GM19372 (cell line): ENCODE measurements around the gene NFIB.

ENCODE experiments used
- ATAC-seq: cut with Tn5 transposase; IDR thresholded peaks from one replicate; pipeline ENCODE4 v1.9.1; 2021; ENCODE audit warnings: mild to moderate bottlenecking, low read depth, moderate library complexity; ENCODE audit not compliant: unreplicated experiment

NFIB gene

DNA sequence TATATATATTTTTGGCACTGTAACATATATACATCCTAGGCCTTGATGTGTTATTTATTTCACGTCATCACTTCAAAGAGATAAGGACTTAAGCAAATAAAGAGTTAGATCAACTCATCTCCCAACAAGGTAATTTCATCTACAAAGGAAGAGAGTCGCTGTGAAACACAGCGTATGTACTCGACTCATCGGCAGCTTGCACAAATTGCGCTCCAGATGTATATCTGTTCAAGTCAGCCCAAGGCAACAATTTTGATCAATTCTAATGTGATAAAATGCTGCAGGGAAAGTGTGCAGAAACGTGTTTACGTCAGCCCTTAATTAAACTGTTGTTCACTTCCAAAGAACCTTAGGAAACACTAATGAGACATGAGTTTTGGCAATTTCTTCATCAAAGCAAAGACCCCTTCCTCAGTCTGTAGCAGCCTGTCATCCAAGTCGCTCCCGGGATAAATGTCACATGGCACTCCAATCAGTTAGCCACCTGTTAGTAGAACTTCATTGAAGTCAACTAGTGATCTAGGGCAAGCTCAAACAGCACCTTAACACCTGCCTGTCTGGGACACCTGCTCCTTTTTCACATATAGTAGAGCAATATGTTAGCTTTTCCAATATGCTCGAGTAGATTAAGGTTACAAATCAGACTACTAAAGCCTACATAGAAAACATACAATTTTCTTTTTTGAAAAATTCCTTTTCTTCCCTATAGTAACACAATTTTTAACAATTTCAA is 182.4 kb downstream of the NFIB start:
- no peak for ATAC-seq

DNA sequence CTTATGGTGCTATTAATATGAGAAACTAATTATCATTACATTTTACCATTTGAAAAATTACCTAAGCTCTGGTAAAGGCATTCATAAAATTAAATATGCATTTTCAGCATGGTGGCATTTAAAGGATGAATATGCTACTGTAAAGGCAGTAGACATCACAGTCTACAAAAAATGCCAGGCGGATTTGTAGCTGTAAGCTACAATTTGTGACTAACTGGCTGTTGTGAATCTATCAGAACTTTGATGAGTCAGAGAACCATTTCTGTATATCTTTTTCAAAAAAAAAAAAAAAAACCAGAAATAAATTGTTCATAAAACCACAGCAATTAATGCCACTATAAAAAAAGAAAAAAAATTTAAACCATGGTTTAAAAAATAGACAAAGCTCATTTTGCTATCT is 186.3 kb downstream of the NFIB start:
- no peak for ATAC-seq

DNA sequence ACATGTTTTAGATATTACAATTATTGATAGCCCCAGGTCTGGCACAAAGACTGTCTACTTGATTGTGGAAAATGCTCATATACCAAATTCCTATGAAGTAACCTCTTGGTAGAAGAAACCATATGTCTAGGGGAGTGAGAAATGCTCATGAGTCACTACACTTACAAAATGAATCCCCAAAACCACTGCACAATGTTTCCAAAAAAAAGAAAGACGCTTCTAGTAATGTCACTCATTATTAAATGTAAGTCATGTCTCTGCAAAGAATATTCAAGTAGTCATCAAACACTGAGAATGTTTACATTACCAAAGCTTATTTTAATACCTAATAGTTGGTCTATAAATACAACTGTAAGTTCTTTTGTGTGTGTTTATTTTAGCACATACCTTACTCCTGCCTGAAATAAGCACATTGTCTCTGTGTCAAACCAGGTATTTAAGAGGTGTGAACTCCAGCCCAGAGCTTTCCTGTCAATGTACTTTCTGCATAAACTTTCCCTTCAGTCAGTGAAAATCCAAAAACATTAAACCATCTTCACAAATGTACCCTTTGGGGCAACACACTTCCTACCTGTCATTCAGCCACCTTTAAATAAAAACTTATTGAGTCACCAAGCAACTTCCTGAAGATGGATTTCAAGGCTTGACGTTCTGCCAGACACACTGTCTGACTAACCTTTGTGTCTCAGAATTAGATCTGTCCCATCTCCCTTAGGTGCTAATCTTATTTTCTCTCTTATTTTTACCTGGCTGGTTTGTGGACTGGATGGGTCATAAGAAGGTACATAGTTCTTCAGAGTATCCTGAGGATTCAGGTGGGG is 194.0 kb downstream of the NFIB start:
- no peak for ATAC-seq

DNA sequence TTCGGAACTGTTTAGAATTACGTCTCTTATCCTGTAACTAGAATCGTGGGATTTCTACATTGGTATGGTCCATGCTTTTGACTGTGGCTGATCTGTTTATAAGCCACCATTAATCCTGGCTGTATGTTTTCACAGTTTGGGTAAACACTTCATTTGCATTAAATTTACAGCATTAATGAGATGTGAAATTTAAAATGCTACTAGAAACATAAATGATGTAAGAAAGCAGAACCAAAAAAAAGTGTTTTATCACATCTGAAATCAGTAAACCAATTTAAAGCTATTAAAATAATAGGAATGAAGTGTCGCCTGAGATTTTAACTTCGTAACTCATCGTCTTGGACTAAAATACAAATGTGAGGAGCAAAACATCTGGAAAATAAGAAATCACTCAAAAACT is 201.7 kb downstream of the NFIB start:
- ATAC-seq: no peak

DNA sequence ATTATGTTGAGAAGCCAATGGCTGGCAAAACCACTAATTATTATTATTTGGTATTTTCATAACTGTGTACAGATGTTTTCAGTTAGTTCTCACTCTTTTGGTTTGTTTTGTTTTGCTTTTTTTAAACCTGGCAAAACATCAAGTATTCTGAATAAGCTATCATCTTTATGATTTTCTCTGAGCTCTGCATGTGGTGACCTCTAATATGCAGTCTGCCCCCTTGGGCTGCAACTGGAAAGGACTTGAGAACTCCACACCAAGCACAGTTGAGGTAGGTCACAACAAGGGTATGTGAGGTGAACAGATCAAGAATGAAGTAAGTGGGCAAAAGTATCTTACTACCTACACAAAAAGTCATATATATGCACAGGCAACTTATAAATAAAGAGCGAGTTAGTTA is 202.2 kb downstream of the NFIB start:
- no peak for ATAC-seq

DNA sequence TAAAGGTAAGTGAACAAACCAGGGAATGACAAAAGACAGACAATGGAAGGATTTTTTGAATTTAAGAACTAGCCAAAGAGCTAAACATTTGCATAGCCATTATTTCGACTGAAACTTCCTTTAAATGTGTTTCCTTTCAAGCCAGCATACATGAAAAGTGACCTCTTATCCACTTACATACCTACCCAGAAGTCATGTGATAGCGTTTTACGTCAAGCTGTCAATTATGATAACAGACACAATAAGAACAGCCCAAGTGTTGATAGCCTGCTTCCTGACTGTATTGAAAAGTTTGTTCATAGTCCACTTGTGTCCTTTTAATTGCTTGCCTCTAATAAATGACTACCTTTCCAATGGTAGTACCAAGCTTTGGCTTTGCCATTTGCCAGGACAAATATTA is 206.0 kb downstream of the NFIB start:
- ATAC-seq: no peak

DNA sequence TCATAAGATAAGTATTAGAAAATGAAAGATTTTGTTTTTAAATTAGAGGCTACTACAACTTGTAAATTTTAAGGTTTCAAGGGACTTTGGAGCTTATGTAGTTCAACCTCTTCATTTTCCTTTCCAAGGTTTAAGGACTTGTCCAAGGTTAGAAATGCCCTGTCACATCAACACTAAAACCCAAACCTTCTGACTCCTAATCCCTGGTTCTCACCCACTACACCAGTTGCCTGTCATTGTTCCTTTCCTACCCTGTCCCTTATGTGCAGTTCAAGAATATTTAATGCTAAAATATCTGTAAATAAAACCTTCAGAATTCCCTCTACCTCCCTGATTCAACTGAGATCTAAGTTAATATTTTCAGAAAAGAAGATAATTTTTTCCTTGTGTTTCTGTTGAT is 206.4 kb downstream of the NFIB start:
- no peak for ATAC-seq

DNA sequence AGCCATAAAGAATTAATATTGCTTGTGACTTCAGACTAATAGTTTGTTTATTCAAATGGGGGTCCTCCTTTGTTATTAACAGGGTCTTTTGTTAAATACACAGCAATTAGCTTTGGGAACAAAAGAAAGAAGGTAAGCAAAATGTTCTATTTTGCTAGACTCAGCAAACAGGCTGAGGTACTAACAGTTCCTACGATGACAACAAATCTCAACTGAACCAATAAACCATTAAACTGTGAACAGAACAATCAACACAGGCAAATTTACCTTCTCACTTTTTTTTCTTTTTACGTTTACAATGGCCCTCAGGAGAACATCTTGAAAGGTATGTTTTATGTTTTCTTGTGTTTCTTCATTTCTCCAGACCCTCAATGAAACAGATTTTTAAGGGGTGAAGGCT is 207.2 kb downstream of the NFIB start:
- no peak for ATAC-seq

DNA sequence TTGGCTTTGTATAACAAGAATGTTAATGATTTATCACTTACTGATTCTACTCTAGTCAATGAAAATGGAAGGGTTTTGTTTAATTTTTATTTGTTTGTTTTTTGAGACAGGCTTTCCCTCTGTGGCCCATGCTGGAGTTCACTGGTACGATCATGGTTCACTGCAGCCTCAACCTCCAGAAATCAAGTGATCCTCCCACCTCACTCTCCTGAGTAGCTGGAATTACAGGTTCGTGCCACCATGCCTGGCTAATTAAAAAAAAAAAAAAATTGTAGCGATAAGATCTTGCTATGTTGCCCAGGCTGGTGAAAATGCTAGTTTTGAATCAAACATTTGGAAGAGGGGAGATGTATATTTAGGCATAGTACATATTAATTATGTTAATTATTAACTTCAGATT is 209.4 kb downstream of the NFIB start:
- no peak for ATAC-seq

DNA sequence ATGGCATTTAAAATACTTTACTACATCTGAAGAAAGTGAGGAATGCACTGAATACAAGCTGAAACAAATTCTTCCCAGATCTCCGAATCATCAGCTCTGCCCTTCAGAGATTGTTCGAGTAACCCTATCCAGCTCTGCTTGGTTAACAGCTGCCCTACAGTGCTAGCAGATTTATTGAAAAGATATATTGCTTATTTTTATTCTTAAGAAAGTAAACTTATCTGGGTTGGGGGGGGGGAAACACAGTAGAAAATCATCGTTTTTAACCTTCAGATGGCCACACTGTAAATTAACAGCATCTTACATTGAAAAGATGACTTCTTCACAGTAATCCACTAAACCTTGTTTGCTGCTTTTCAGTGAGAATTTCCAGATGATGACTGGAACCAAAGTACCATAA is 210.8 kb downstream of the NFIB start:
- ATAC-seq: no peak

DNA sequence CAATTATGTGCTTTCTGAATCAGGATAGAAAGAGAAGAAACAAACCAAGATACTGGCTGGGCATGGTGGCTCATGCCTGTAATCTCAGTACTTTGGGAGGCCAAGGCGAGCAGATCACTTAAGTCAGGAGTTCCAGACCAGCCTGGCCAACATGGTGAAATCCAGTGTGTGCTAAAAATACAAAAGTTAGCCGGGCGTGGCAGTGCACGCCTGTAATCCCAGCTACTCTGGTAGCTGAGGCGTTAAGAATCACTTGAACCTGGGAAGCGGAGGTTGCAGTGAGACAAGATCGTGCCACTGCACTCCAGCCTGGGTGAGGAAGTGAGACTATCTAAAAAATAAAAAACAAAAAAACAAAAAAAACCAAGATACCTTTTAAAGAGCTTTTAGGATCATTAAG is 214.2 kb downstream of the NFIB start:
- no peak for ATAC-seq

DNA sequence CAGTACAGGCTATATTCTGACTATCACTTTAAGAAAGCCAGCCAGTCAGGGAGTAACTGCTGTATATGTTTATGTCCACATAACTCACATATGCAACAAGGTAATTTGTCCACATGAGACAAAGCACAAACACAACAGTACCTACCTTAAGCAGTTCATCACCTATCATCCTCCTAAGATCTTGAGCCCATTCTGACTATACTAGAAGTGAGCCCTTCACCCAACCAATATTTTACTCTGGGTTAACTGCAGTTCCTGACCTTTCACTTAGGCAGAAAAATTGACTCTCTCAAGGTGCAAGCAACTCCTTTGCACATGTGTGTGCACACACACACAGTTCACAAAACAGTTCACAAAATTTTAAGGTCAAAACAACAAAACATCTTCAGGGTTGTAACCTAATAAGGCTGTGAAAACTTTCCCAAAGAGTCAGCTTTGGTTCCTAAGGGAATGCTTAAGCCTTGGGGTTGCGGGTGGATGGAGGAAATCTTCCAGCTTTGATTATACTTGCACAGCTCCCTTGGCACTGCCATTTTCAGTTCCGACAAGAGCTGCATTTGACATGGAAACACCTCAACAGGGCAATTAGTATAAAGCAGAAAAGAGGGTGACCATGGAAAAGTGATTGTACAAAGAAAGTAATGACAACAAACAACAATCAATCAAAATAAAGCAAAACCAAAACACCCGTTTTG is 215.3 kb downstream of the NFIB start:
- ATAC-seq: no peak

DNA sequence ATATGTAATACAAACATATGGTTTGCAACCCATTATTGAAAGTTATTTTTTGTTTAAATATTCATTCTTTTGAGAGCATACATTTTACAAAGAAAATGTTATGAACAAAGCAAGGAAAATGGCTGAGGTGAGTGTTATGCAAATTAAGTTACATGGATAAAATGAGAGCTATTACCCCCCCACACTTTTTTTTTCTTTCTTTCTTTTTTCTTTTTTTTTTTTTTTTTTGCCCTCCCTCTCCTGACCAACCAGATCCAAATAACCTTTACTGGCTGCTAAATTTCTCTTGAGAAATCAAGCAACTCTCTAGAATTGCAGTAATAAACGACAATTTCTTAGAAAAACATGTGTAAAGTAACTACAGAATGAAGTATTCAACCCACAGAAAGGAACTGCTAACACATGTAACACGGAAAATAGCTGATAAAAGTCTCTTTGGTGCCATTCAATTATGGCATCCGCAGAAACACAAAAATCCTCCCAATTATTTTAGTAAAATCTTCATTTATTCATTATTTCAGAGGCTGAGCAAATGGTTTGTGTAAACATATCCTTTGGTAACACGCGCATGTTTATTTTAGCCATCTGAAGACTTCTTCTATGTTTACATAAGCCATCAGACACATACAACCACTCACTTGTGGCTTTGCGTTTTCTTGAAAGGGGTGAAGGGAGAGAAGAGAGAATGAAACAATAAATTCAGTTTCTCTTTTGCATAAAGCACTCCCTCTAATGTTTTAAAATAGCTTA is 216.1 kb downstream of the NFIB start:
- ATAC-seq: no peak

DNA sequence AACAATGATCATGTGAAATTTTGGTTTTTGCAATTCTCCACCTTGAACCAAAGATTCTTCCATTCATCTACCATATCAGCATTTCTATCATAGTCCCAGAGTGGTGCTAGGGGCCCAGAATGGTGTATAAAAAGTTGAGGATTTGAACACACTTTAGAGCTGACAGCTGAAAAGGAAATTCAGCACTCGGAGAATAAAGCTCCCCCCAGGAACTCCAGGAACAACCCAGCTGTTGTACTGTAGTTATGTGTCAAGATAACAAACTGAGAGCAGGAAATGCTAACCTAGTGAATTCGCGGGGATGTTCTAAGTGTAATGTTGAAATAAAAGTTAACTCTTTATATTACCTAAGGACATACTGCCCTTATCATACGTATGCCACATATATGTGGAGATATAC is 216.7 kb downstream of the NFIB start:
- no peak for ATAC-seq

DNA sequence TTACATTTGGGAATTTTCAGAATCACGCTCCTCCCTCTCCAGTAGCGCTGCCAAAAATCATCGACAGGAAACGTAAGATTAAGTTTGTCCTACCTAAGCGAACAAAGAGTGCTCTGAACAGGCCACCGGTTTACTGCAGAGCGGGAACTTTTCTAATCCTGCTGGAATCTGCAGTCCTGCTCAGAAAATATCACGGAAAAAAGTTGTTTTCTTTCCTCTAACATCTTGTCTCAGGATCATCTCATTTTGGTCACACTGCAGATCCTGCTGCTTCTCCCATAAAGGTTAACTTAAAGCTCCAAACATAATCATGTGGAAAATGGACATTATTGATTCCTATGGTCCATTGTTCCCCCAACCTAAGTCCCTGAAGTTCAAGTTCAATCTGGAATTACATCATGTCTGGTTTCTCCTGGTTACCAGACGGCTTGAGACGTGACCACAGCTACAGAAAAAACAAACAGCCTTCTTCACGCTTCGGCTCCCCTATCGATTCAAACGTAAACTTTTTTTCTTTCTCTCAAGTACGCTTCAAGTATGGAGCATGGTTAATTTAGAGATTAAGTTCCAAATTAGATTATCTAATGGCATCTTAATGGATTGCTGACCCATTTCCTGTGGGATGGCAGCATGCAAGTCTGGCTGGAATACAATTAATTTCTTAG is 217.6 kb downstream of the NFIB start:
- ATAC-seq: no peak

DNA sequence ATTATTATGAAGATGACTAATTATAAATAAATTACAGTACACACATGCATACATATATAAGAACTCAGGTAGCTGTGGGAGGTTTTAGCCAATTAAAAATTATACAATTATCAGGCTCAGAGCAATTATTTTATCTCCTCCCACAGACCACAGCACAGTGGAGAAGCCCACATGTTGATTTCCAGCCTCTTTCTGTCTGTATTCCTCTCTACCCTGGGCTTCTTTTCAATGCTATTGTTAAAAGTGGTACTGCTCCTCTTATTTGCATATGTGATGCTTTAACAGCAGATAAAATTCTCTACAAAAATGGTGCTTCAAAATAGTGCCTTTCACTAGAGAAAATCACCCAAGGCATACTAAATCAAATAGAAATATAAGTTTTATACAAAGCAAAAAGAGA is 218.7 kb downstream of the NFIB start:
- no peak for ATAC-seq

DNA sequence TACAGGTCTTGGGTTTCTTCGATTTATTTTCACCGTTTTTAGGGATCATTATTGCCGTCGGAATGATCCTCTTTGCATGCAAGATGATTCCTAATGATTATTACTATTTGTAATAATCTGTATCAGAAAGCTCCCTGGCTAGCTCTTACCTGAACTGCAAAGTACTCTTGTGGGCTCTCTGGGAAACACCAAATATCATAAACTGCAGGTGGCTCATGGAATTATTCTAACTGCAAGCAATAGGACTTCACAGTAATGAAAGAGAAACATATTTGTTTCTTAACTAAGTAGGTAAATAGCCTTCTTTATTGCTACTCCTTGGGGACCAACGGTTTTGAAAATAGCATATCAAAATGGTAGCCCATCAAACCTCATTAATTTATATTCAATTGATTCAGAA is 219.4 kb downstream of the NFIB start:
- no peak for ATAC-seq

DNA sequence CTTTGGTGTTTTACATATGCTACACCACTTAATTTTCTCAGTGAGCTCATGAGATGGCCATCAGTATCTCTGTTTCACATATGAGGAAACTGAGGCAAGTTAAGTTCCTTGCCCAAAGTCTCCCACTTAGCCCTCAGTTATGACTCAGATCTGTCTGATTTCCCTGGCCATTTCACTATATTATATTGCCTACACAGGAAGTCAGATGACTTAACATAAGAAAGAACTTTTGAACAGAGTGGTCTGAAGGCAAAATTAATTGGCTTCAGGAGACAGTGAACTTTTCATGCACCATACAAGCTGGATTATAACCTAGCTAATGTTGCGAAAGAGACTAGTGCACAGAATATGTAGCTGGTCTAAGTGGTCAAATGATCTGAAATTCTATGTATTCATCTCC is 221.6 kb downstream of the NFIB start:
- no peak for ATAC-seq

DNA sequence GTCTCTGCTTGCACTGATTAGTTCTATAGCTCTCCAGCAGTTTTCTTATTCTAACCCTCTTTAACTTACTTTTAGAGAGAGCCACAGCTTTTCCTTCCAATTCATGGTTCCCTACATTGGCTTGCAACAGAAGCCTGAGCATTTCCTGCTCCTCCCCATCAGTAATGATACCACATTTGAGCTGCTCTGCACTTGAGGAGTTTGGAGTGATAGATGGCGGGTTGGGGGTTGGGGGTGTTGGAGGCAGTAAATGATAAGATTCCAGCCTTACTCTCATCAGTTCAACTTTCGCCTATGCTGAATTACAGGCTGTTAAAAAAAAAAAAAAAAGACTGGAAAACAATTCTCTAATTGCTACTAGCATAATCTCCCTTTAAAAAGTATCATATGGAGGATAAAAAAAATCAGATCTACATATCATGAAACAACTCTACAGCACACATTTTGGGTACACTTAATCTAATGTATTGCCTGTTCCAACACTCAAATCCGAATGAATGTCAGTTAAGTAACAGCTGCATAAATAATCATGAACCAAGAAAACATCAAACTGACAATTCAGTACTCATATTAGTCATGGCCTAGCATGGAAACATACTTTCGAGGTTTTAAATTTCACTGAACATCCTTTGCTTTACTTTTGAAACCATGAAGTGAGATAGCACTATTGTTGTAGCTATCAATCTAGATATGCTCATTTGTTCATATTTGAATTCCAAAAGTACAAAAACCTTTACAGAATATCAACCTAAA is 224.7 kb downstream of the NFIB start:
- no peak for ATAC-seq

DNA sequence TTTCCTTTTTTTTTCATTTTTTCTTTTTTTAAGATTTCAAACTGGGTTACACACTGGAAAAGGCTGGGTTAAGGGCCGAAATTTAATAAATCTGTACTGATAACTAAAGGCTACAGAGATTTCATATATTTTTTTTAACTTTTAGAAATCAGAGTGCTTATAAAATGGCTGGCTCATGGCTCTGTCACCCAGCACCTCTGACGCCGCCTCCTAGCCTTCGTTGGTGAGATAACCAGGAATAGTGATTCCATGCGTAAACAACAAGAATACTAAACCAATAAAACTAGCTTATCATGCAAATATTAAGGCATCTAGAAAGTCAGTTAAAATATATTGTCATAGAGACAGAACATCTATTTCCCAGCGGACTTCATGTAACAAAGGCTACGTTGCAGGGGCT is 226.4 kb downstream of the NFIB start:
- no peak for ATAC-seq
